ENCODE measurements around the gene PRR12. TPM values are rescaled to one million over a fixed set of nuclear protein-coding genes. Genes with fewer than 3 reads are reported as not detected.

PRR12 gene
- total and polyA plus RNA-seq, 2 donors (not counting 1 experiment from before 2014, with no cell fraction given): 8.4 to 70.7 TPM

GRCh38 chr19:49557641-49558325 lies 33.2 kb upstream of the PRR12 start:
- H3K4me1 Mint-ChIP-seq: peaks cover 32% of the 10 kb centered on the region
- TF ChIP-seq, protein P1, sequence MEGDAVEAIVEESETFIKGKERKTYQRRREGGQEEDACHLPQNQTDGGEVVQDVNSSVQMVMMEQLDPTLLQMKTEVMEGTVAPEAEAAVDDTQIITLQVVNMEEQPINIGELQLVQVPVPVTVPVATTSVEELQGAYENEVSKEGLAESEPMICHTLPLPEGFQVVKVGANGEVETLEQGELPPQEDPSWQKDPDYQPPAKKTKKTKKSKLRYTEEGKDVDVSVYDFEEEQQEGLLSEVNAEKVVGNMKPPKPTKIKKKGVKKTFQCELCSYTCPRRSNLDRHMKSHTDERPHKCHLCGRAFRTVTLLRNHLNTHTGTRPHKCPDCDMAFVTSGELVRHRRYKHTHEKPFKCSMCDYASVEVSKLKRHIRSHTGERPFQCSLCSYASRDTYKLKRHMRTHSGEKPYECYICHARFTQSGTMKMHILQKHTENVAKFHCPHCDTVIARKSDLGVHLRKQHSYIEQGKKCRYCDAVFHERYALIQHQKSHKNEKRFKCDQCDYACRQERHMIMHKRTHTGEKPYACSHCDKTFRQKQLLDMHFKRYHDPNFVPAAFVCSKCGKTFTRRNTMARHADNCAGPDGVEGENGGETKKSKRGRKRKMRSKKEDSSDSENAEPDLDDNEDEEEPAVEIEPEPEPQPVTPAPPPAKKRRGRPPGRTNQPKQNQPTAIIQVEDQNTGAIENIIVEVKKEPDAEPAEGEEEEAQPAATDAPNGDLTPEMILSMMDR (IDR thresholded peaks at IDR 0.05): no peak
- TF ChIP-seq EZH2 (IDR thresholded peaks at IDR 0.05; ENCODE audit: borderline replicate concordance, insufficient read depth, low read depth, low read length, poor library complexity, severe bottlenecking): no peak
- Histone ChIP-seq H3K27me3 (replicated peaks in 1 of 4; ENCODE audit: control extremely low read depth in 1 of 4, control insufficient read depth in 3 of 4, insufficient read depth in 4 of 4, low read length in 3 of 4) (no peaks in the 10 kb centered on the region), H2AFZ (ENCODE audit: insufficient read depth, low read depth, low read length, poor library complexity, severe bottlenecking) (no peak overlapping the region), H3K4me1 (ENCODE audit: control insufficient read depth in 2 of 2, insufficient read depth in 2 of 2, low read length in 2 of 2) (peaks cover 15 to 34% of the 10 kb centered on the region in 2 donors), H4K20me1 (ENCODE audit: control insufficient read depth, insufficient read depth, low read length, poor library complexity, severe bottlenecking) (peaks cover 4% of the 10 kb centered on the region), H3K4me3 (ENCODE audit: control extremely low read depth in 1 of 5, extremely low read depth in 1 of 5, insufficient read depth in 1 of 5, low read depth in 2 of 5, low read length in 4 of 5) (no peak overlapping the region), H3K79me2 (ENCODE audit: control insufficient read depth, insufficient read depth, low read length) (peaks cover 25% of the 10 kb centered on the region), H3K27ac (ENCODE audit: low read length in 2 of 2) (no peak overlapping the region), H3K9ac (ENCODE audit: low read length) (no peak overlapping the region), H3K4me2 (replicated peaks; ENCODE audit: low read depth, low read length, poor library complexity, severe bottlenecking) (no peak overlapping the region), H3K9me3 (ENCODE audit: control extremely low read depth in 1 of 3, control insufficient read depth in 2 of 3, insufficient read depth in 1 of 3, low read length in 2 of 3) (no peaks in the 10 kb centered on the region), H3K36me3 (replicated peaks in 1 of 2; ENCODE audit: control extremely low read depth in 1 of 2, control insufficient read depth in 1 of 2, extremely low read depth in 1 of 2, insufficient read depth in 2 of 2, low read length in 1 of 2) (peaks cover 4 to 51% of the 10 kb centered on the region in 2 experiments)
- ATAC-seq (ENCODE audit: low read depth): no peak
- H3K27ac Mint-ChIP-seq: no peak overlapping the region
- H3K27me3 Mint-ChIP-seq: no peaks in the 10 kb centered on the region
- no peaks in the 10 kb centered on the region for H3K9me3 Mint-ChIP-seq (ENCODE audit: insufficient read depth)
- intact Hi-C loops (cut with micrococcal nuclease): no loop called here
- no peak for DNase-seq
- 96% methylated on average over 14 of the region's 18 CpGs for WGBS (ENCODE audit: insufficient coverage)
- ChIA-PET CTCF (interaction anchor here (0.7 to 6.0 kb wide), 7 partner anchors 10 to 430 kb away, joined by 3 to 54 read pairs (median 5); no protein-coding TSS in a partner anchor), POLR2A (interaction anchor here (0.6 kb wide), 1 partner anchor 651 kb away, joined by 3 read pairs; no protein-coding TSS in a partner anchor)
- H3K4me3 Mint-ChIP-seq: no peak overlapping the region

DNA sequence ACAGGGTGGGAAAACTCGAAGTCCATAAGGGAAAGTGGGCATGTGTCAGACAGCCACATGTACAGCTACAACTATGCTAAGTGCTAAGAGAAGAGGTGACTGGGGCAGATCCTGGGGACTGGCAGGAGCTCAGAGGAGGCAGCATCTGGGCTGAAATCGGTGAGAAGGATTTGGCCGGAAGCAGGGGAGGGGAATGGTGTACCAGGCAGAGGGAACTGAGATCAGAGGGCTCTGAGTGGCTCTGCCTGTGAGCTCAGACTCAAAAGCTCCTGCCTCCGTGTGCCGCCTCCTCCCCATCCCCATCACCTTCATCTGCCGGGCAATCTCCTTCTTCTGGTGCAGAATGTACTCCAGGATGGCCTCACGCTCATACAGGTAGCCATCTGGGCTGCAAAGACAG lies 32.4 kb upstream of the PRR12 start:
- CTCF ChIA-PET: interaction anchor here (0.7 to 6.0 kb wide), 7 partner anchors 11 to 55 kb away, joined by 3 to 54 read pairs (median 4); no protein-coding TSS in a partner anchor
- no peaks in the 10 kb centered on the region for H3K27me3 ChIP-seq (replicated peaks in 1 of 4; ENCODE audit: control extremely low read depth in 1 of 4, control insufficient read depth in 3 of 4, insufficient read depth in 4 of 4, low read length in 3 of 4)
- H3K4me2 ChIP-seq (replicated peaks; ENCODE audit: low read depth, low read length, poor library complexity, severe bottlenecking): no peak overlapping the region
- peak overlapping the region; percentile 50 for H3K27ac Mint-ChIP-seq
- H3K4me3 ChIP-seq (ENCODE audit: control extremely low read depth in 1 of 5, extremely low read depth in 1 of 5, insufficient read depth in 1 of 5, low read depth in 2 of 5, low read length in 4 of 5): no peak overlapping the region
- POLR2A ChIA-PET: interaction anchor here (0.6 to 1.8 kb wide), 2 partner anchors 62 to 652 kb away, joined by 3 to 4 read pairs; partner anchors contain the start of gene RPS11
- H3K9ac ChIP-seq (ENCODE audit: low read length): no peak overlapping the region
- H3K79me2 ChIP-seq (ENCODE audit: control insufficient read depth, insufficient read depth, low read length): peaks cover 34% of the 10 kb centered on the region
- no peak overlapping the region for H3K4me3 Mint-ChIP-seq
- H3K27ac ChIP-seq (ENCODE audit: low read length in 2 of 2): no peak overlapping the region
- peaks cover 33% of the 10 kb centered on the region for H3K4me1 Mint-ChIP-seq
- no peaks in the 10 kb centered on the region for H3K27me3 Mint-ChIP-seq
- DNase-seq (no peak), ATAC-seq (ENCODE audit: low read depth) (no peak)
- H3K4me1 ChIP-seq (ENCODE audit: control insufficient read depth in 2 of 2, insufficient read depth in 2 of 2, low read length in 2 of 2): peaks cover 15 to 32% of the 10 kb centered on the region in 2 donors
- intact Hi-C loops (cut with micrococcal nuclease): no loop called here
- H3K9me3 ChIP-seq (ENCODE audit: control extremely low read depth in 1 of 3, control insufficient read depth in 2 of 3, insufficient read depth in 1 of 3, low read length in 2 of 3): no peaks in the 10 kb centered on the region
- H3K36me3 ChIP-seq (replicated peaks in 1 of 2; ENCODE audit: control extremely low read depth in 1 of 2, control insufficient read depth in 1 of 2, extremely low read depth in 1 of 2, insufficient read depth in 2 of 2, low read length in 1 of 2): peaks cover 4 to 51% of the 10 kb centered on the region in 2 experiments
- WGBS (ENCODE audit: insufficient coverage): 91% methylated on average over 6 of the region's 7 CpGs
- H4K20me1 ChIP-seq (ENCODE audit: control insufficient read depth, insufficient read depth, low read length, poor library complexity, severe bottlenecking): peaks cover 6% of the 10 kb centered on the region
- no peaks in the 10 kb centered on the region for H3K9me3 Mint-ChIP-seq (ENCODE audit: insufficient read depth)
- H2AFZ ChIP-seq (ENCODE audit: insufficient read depth, low read depth, low read length, poor library complexity, severe bottlenecking): no peak overlapping the region
- TF ChIP-seq, protein P1 (IDR thresholded peaks at IDR 0.05): no peak
- TF ChIP-seq EZH2 (IDR thresholded peaks at IDR 0.05; ENCODE audit: borderline replicate concordance, insufficient read depth, low read depth, low read length, poor library complexity, severe bottlenecking): no peak
